Neural cell (in vitro differentiated cells): ENCODE measurements around the gene JAK3.

ENCODE experiments used
- EP300 ChIP-seq: fragments of 450-650 bp; conservative IDR thresholded peaks from 2 replicates; pipeline ENCODE4 v1.6.1; 2014; ENCODE audit warnings: antibody characterized with exemption, mild to moderate bottlenecking, moderate library complexity; ENCODE audit not compliant: poor library complexity, severe bottlenecking
- EZH2 ChIP-seq: fragments of 200-600, 300-800 bp; shearing (Covaris generic), sonication (generic); IDR thresholded peaks from 2 replicates; pipeline ENCODE4 v1.6.1; 2014; ENCODE audit warnings: antibody characterized with exemption, low read length, borderline replicate concordance, mild to moderate bottlenecking; ENCODE audit not compliant: insufficient read depth, poor library complexity, severe bottlenecking
- MXI1 ChIP-seq: fragments of 450-650 bp; conservative IDR thresholded peaks from 2 replicates; pipeline ENCODE4 v1.6.1; 2014; ENCODE audit warnings: antibody characterized with exemption, mild to moderate bottlenecking; ENCODE audit not compliant: poor library complexity, severe bottlenecking
- POLR2AphosphoS5 ChIP-seq: IDR thresholded peaks from 2 replicates; pipeline ENCODE4 v1.6.1; 2012
- RAD21 ChIP-seq: fragments of 450-650 bp; conservative IDR thresholded peaks from 2 replicates; pipeline ENCODE4 v1.6.1; 2014; ENCODE audit warnings: antibody characterized with exemption, mild to moderate bottlenecking, moderate library complexity
- REST ChIP-seq: IDR thresholded peaks from 2 replicates; pipeline ENCODE4 v1.6.1; 2012; ENCODE audit warnings: borderline replicate concordance
- TAF1 ChIP-seq: IDR thresholded peaks from 2 replicates; pipeline ENCODE4 v1.6.1; 2012; ENCODE audit warnings: low read depth
- TF ChIP-seq, protein P1 (sequence below): fragments of 450-650 bp; IDR thresholded peaks from 2 replicates; pipeline ENCODE4 v1.5.1; 2014; ENCODE audit warnings: antibody characterized with exemption, mild to moderate bottlenecking, moderate library complexity; ENCODE audit not compliant: poor library complexity, severe bottlenecking

GRCh38 chr19:17841371-17841809, 6.4 kb downstream of the JAK3 start:
- TF ChIP-seq TAF1, result no peak
- no peak for TF ChIP-seq POLR2AphosphoS5
- TF ChIP-seq, protein P1, sequence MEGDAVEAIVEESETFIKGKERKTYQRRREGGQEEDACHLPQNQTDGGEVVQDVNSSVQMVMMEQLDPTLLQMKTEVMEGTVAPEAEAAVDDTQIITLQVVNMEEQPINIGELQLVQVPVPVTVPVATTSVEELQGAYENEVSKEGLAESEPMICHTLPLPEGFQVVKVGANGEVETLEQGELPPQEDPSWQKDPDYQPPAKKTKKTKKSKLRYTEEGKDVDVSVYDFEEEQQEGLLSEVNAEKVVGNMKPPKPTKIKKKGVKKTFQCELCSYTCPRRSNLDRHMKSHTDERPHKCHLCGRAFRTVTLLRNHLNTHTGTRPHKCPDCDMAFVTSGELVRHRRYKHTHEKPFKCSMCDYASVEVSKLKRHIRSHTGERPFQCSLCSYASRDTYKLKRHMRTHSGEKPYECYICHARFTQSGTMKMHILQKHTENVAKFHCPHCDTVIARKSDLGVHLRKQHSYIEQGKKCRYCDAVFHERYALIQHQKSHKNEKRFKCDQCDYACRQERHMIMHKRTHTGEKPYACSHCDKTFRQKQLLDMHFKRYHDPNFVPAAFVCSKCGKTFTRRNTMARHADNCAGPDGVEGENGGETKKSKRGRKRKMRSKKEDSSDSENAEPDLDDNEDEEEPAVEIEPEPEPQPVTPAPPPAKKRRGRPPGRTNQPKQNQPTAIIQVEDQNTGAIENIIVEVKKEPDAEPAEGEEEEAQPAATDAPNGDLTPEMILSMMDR, result no peak
- no peak for TF ChIP-seq EZH2
- no peak for TF ChIP-seq RAD21
- no peak for TF ChIP-seq EP300
- no peak for TF ChIP-seq REST
- no peak for TF ChIP-seq MXI1
